Measurements from ENCODE around the gene GLUL.

Gene GLUL

DNA sequence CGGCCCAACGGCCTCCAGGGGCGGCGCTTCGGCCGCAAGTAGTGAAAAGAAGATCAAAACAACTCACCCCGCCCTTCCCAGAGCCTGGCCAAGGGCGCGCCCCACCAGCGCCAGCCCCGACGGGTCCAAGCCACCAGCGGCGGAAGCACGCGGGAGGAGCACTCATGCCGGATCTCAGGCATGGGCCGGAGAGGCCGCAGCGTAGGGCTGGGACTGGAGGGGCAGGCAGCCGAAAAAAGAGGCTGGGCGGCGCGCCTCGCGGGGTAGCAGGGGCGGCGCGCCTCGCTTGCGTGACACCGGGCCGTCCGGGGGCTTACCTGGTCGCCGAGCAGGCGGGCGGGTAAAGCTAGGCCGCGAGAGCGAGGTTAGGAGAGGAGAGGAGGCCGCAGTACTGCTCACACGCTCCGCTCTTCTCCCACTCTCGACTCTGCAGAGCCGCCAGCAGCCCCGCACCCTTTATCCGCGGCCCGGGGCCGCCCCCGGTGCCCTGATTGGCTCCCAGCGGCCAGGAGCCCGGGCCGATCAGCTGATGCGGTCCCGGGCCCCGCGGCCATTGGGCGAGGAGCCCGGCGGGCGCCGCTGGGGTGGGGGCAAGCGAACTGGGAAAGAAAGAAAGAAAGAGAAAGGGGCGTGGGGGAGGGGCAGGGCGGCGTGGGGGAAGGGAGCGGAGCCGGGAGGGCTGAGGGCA, at the start of gene GLUL:
Gene GLUL, minus strand, starts transcription at position 429 of the 688 bp plus-strand sequence. CDS start 3,053 bp downstream, outside the sequence.
- TF ChIP-seq, protein P1, sequence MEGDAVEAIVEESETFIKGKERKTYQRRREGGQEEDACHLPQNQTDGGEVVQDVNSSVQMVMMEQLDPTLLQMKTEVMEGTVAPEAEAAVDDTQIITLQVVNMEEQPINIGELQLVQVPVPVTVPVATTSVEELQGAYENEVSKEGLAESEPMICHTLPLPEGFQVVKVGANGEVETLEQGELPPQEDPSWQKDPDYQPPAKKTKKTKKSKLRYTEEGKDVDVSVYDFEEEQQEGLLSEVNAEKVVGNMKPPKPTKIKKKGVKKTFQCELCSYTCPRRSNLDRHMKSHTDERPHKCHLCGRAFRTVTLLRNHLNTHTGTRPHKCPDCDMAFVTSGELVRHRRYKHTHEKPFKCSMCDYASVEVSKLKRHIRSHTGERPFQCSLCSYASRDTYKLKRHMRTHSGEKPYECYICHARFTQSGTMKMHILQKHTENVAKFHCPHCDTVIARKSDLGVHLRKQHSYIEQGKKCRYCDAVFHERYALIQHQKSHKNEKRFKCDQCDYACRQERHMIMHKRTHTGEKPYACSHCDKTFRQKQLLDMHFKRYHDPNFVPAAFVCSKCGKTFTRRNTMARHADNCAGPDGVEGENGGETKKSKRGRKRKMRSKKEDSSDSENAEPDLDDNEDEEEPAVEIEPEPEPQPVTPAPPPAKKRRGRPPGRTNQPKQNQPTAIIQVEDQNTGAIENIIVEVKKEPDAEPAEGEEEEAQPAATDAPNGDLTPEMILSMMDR (IDR thresholded peaks at IDR 0.05; ENCODE audit: borderline replicate concordance, control extremely low read depth, extremely low read depth, insufficient read depth, missing control alignments): no peak
- in situ Hi-C loops (cut with MboI; ENCODE audit: low sequenced_read_pairs, unreplicated experiment): loop anchor here (10.0 kb wide), 1 partner anchor 307 kb away; no protein-coding TSS in a partner anchor
- peak; percentile 94 for DNase-seq (ENCODE audit: low spot score)

DNA sequence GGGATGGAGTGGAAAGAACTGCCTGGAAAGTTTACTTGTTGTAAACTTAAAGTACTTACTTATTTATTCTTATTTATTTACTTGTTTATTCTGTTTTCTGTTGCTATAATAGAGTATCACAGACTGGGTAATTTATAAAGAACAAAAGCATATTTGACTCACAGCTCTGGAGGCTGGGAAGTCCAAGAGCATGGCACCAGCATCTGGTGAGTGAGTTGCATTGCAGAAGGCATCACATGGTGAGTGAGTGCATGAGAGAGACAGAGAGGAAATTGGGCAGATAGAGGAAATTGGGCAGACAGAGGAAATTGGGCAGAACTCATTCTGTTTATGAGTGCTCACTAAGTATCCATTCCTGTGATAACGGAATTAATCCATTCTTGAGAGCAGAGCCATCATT, 46.7 kb upstream of the GLUL start:
- TF ChIP-seq, protein P1 (IDR thresholded peaks at IDR 0.05; ENCODE audit: borderline replicate concordance, control extremely low read depth, extremely low read depth, insufficient read depth, missing control alignments): no peak
- no peak for DNase-seq (ENCODE audit: low spot score)
- in situ Hi-C loops (cut with MboI; ENCODE audit: low sequenced_read_pairs, unreplicated experiment): no loop called here

DNA sequence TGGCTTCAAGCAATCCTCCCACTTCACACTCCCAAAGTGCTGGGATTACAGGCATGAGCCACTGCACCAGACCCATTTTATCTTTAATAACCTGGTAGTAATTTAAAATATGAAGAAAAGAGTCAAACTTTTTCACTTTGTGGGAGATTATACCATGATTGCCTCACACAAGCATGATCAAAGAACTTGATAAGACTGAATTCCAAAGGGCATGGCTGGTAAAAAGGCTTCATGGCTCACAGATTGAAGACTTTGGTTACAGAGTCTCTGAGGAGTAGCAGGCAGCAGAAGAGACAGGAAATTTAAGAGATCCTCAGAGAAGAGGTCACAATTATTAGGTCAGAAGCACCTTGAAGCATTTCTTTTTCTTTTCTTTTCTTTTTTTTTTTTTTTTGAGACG, 42.0 kb upstream of the GLUL start:
- in situ Hi-C loops (cut with MboI; ENCODE audit: low sequenced_read_pairs, unreplicated experiment): no loop called here
- DNase-seq (ENCODE audit: low spot score): no peak

DNA sequence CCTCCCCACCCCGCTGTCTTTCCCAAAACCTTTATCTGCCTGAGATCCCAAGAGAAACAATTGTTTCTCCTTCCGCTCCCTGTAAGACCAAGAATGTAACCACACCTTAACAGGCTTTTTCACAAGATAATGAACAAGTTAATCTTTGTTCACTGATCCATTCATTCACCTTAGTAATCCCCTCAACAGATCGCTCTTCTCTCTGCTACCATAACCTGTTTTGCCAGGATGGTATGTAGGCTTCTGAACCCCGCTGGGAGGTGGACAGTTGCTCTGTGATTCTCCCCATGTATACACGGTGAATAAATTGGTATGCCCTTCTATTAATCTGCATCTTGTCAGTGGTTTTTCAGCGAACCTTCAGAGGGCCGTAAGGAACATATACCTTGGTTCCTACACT, 39.7 kb upstream of the GLUL start:
- in situ Hi-C loops (cut with MboI; ENCODE audit: low sequenced_read_pairs, unreplicated experiment): no loop called here
- TF ChIP-seq, protein P1 (IDR thresholded peaks at IDR 0.05; ENCODE audit: borderline replicate concordance, control extremely low read depth, extremely low read depth, insufficient read depth, missing control alignments): no peak
- no peak for DNase-seq (ENCODE audit: low spot score)

More for the DNA sequence above, 42.0 kb upstream of the GLUL start:
- TF ChIP-seq, protein P1 (IDR thresholded peaks at IDR 0.05; ENCODE audit: borderline replicate concordance, control extremely low read depth, extremely low read depth, insufficient read depth, missing control alignments): no peak

DNA sequence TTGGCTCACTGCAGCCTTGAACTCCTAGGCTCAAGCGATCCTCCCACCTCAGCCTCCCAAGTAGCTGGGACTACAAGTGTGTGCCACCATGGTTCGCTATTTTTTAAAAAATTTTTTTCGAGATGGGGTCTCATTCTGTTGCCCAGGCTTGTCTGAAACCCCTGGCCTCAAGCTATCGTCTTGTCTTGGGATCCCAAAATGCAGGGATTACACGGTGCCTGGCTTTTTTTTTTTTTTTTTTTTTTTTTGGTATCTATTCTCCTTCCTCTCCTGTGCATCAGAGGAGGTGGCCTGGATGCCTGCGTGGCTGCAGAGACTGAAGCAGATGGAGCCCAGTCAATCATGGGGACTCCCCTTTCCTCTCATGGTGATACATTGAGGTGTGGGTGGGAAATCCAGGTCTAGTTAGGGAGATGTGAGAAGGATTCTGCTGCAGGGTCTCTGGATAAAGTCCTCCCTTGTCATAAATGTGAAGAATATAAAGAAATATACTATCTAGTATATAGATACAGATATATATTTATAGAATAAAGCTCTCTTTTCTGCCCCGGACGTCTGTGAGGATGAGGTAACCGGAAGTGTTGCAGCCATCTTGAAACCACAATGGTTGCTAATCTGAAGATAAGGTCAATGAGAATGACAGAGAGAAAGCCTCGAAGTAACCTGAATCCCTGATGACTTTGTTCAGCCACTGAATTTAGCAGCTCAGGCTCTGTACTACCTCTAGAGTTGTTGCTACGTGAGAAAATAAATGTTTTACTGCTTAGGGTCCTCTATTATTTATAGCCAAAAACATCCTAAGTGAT, 38.9 kb upstream of the GLUL start:
- DNase-seq (ENCODE audit: low spot score): peak; percentile 65
- in situ Hi-C loops (cut with MboI; ENCODE audit: low sequenced_read_pairs, unreplicated experiment): no loop called here
- TF ChIP-seq, protein P1 (IDR thresholded peaks at IDR 0.05; ENCODE audit: borderline replicate concordance, control extremely low read depth, extremely low read depth, insufficient read depth, missing control alignments): no peak

DNA sequence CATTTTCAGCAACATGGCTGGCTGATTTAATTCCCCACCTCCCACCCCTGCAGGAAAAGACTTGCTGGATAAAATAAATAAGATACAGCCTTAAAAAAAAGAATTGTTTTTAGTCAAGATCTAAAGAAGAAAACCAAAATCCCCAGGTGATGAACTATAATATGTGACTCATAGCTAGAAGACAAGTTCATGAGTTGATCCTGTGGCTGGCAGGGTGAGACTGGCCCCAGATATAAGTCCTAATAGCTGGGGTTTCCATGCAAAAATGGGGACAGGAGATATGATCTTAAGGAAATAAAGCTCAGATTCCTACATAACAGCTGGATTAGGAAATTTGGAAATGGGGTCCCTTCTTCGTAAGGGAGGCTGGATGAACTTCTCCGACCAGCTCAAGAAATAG, 36.5 kb upstream of the GLUL start:
- TF ChIP-seq, protein P1 (IDR thresholded peaks at IDR 0.05; ENCODE audit: borderline replicate concordance, control extremely low read depth, extremely low read depth, insufficient read depth, missing control alignments): no peak
- in situ Hi-C loops (cut with MboI; ENCODE audit: low sequenced_read_pairs, unreplicated experiment): no loop called here
- no peak for DNase-seq (ENCODE audit: low spot score)

All from GM13976 (cell line).